Prostate gland (tissue), 2 donors: ENCODE measurements around the gene SAFB2. TPM values are rescaled to one million over a fixed set of nuclear protein-coding genes. Genes with fewer than 3 reads are reported as not detected.

Experiments used
- DNase-seq: peaks from one replicate; pipeline ENCODE4 v3.0.0-alpha.2; 2019; ENCODE audit warnings: low spot score
- H3K27ac ChIP-seq, 2 donors: fragments of 200-600 bp; sonication (generic); 2 replicates each; pipeline ENCODE4 v1.5.1; 2017 to 2019
- H3K27me3 ChIP-seq: fragments of 200-600 bp; sonication (generic); replicated peaks from 2 replicates; pipeline ENCODE4 v1.5.1; 2019; ENCODE audit not compliant: insufficient read depth
- H3K36me3 ChIP-seq, 2 donors: fragments of 200-600 bp; sonication (generic); 1 replicate in 1 of 2; 2 replicates in 1 of 2; pipeline versions ENCODE4 v1.5.1 to v1.8.1; 2017 to 2019
- H3K4me1 ChIP-seq: fragments of 200-600 bp; sonication (generic); replicated peaks from 2 replicates; pipeline ENCODE4 v1.5.1; 2019
- H3K4me3 ChIP-seq, 2 donors: fragments of 200-600 bp; sonication (generic); 2 replicates each; pipeline ENCODE4 v1.5.1; 2017 to 2019
- H3K9me3 ChIP-seq: fragments of 200-600 bp; sonication (generic); 2 replicates; pipeline ENCODE4 v1.5.1; 2017
- POLR2A ChIP-seq: fragments of 450-650 bp; IDR thresholded peaks from one replicate; pipeline ENCODE4 v1.6.1; 2016; ENCODE audit warnings: antibody characterized with exemption, mild to moderate bottlenecking
- POLR2AphosphoS5 ChIP-seq: sonication (generic); formaldehyde crosslinking; IDR thresholded peaks from one replicate; pipeline ENCODE4 v1.6.1; 2017; ENCODE audit warnings: antibody characterized with exemption
- WGBS: methylation state at CpG from one replicate; pipeline ENCODE4 v1.1.5; 2018; 5-methylcytosine and 5-hydroxymethylcytosine counted together
- intact Hi-C: fragments of 100-400 bp; cut with DNase I; formaldehyde crosslinking; loops from one replicate; pipeline ENCODE4 v1.14.2; 2022
- total RNA-seq, 2 donors: library from RNA; depleted of rRNA; stranded (reverse); fragments of >200 nt; gene quantifications; one replicate each; pipeline ENCODE4 v1.1.0, GENCODE V29; 2016
- TF ChIP-seq, protein P1 (sequence below), 4 experiments: fragments of 200-600 bp in 2 of 4; fragments of 450-650 bp in 2 of 4; sonication (generic) in 2 of 4; IDR thresholded peaks; 1 replicate in 3 of 4; 2 replicates in 1 of 4; pipeline ENCODE4 v1.5.1; 2016 to 2019; ENCODE audit warnings: antibody characterized with exemption in 4 of 4, mild to moderate bottlenecking in 2 of 4, moderate library complexity in 2 of 4

The SAFB2 gene
- total RNA-seq, 2 donors from 2014 or later = 37.8 to 118 TPM

DNA sequence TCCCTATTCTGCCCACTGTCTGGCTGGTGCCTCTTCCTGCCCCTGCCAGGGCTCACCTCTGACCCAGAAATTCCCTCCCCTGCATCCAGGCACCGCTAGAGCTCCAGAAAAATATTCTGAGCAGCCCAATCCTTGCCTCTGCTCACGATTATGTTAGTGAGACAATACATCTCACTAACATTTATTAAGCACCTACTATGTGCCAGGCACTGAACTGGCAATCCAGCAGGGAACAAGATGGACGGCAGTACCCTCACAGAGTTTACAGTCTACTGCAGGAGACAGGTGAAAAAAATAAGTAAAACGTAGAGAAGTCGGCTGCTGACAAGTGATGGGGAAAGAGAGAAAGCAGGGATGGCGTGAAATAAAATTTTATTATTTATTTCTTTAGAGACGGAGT lies 60.3 kb downstream of the SAFB2 start:
- Histone ChIP-seq H3K4me1 (no peaks in the 10 kb centered on the region), H3K36me3 (no peaks in the 10 kb centered on the region), H3K27me3 (no peaks in the 10 kb centered on the region), H3K27ac (no peak overlapping the region), H3K4me3 (no peak overlapping the region), H3K9me3 (no peaks in the 10 kb centered on the region)
- DNase-seq = no peak
- WGBS = 89% methylated on average over 7 of the region's 7 CpGs
- TF ChIP-seq POLR2A = no peak
- TF ChIP-seq, protein P1, sequence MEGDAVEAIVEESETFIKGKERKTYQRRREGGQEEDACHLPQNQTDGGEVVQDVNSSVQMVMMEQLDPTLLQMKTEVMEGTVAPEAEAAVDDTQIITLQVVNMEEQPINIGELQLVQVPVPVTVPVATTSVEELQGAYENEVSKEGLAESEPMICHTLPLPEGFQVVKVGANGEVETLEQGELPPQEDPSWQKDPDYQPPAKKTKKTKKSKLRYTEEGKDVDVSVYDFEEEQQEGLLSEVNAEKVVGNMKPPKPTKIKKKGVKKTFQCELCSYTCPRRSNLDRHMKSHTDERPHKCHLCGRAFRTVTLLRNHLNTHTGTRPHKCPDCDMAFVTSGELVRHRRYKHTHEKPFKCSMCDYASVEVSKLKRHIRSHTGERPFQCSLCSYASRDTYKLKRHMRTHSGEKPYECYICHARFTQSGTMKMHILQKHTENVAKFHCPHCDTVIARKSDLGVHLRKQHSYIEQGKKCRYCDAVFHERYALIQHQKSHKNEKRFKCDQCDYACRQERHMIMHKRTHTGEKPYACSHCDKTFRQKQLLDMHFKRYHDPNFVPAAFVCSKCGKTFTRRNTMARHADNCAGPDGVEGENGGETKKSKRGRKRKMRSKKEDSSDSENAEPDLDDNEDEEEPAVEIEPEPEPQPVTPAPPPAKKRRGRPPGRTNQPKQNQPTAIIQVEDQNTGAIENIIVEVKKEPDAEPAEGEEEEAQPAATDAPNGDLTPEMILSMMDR (IDR thresholded peaks at IDR 0.05) = no peak
- TF ChIP-seq POLR2AphosphoS5 = no peak
- intact Hi-C loops = no loop called here

DNA sequence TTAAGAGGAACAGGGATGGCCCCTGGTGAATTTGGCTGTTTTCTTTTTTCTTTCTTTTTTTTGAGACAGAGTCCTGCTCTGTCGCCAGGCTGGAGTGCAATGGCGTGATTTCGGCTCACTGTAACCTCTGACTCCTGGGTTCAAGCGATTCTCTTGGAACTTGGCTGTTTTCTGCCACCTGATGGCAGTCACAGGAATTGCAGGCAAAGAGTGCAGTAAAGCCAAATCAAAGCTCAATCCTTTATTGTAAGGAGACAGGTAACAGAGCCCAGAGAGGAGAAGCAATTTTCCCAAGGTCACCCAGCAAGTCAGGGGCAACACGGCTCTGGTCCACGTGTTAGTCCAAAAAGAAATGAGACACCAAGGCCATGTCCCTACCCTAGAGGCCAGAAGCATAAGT lies 61.0 kb downstream of the SAFB2 start:
- no peak for DNase-seq
- Histone ChIP-seq H3K4me1 (no peaks in the 10 kb centered on the region), H3K4me3 (no peak overlapping the region), H3K27ac (no peak overlapping the region), H3K9me3 (no peaks in the 10 kb centered on the region), H3K27me3 (no peaks in the 10 kb centered on the region), H3K36me3 (no peaks in the 10 kb centered on the region)
- 85% methylated on average over 6 of the region's 6 CpGs for WGBS
- TF ChIP-seq, protein P1 (IDR thresholded peaks at IDR 0.05) = peak in 1 of 4 experiments; percentile 15
- no peak for TF ChIP-seq POLR2A
- intact Hi-C loops = no loop called here

DNA sequence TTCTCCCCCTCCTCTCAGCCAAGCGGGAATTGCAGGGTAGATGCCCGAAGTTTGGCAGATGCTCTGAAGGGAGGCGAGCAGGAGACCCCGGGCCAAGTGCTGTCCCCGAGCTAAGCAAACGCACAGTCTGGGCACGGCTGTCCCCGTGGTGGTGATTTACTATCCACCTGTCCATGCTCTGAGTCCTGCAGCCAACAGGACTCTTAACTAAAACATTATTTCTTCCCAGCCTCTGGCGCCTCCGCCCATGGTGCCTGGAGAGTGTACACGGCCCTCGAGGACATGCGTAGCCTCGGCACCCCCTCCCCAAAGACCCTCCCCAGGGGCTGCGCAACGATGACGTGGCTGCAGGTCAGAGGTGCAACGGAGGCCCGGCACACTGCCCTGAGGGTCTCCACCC lies 62.4 kb downstream of the SAFB2 start:
- H3K27me3 ChIP-seq = no peaks in the 10 kb centered on the region
- intact Hi-C loops = no loop called here
- TF ChIP-seq, protein P1 (IDR thresholded peaks at IDR 0.05) = no peak
- TF ChIP-seq POLR2AphosphoS5 = no peak
- no peak for TF ChIP-seq POLR2A
- no peak overlapping the region for H3K27ac ChIP-seq
- no peaks in the 10 kb centered on the region for H3K9me3 ChIP-seq
- no peak overlapping the region for H3K4me3 ChIP-seq
- DNase-seq = no peak
- no peaks in the 10 kb centered on the region for H3K36me3 ChIP-seq
- H3K4me1 ChIP-seq = no peaks in the 10 kb centered on the region
- 47% methylated on average over 19 of the region's 19 CpGs for WGBS

DNA sequence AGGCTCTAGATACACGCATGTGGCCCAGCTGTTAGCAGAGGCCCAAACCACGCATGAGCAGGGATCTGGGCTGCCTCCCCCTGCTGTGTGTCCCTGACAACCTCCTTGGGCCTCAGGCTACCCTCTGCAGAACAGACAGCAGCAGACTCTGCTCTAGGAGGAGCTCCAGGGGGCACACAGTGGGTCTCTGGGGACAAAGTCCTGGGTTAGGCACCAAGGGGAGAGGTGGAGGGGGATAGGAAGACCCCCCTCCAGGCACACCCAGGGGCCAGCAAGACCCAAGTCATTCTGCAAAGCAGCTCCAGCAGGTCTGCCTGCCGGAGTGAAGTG lies 62.8 kb downstream of the SAFB2 start:
- TF ChIP-seq, protein P1 (IDR thresholded peaks at IDR 0.05) = no peak
- TF ChIP-seq POLR2AphosphoS5 (no peak), POLR2A (no peak)
- Histone ChIP-seq H3K4me1 (no peaks in the 10 kb centered on the region), H3K4me3 (no peak overlapping the region), H3K9me3 (no peaks in the 10 kb centered on the region), H3K36me3 (no peaks in the 10 kb centered on the region), H3K27me3 (no peaks in the 10 kb centered on the region), H3K27ac (no peak overlapping the region)
- no peak for DNase-seq
- WGBS = 37% methylated on average over 3 of the region's 3 CpGs
- intact Hi-C loops = no loop called here

DNA sequence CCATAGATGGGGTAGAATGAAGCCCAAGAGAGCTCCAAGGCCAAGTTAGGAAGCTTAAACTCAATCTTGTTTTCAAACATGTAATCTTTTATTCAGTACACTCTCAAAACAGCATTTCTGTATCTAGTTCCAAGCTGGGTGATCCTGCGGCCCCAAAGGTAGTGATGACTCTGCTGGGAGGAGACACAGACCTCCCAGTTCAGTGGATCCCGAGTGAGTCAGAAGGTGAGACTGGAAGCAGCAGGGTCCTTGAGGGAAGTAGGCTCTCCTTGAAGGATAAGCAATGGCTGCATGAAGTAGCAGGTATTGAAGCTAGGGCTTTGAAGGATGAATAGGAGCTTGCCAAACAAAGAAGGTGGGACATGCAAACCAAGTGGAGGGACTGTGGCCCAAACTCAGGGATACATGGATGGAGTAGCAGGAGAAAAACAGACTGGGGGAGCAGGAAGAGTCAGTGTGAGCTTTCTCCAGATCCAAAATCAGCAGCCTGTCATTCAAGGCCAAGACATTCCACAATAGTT lies 64.4 kb downstream of the SAFB2 start:
- Histone ChIP-seq H3K4me3 (no peak overlapping the region), H3K36me3 (no peaks in the 10 kb centered on the region), H3K4me1 (no peaks in the 10 kb centered on the region), H3K9me3 (no peaks in the 10 kb centered on the region), H3K27ac (no peak overlapping the region), H3K27me3 (no peaks in the 10 kb centered on the region)
- 81% methylated on average over 2 of the region's 2 CpGs for WGBS
- intact Hi-C loops = no loop called here
- TF ChIP-seq POLR2A (no peak), POLR2AphosphoS5 (no peak)
- TF ChIP-seq, protein P1 (IDR thresholded peaks at IDR 0.05) = no peak
- no peak for DNase-seq
